OCI-LY3 (cell line): ENCODE measurements around the gene DNAJC28.
"Not testable (repeated sequence)": the region's sequence is repeated elsewhere in the genome, so short reads cannot be mapped to it uniquely, and the experiment has no call there.

ENCODE experiments used
- H2AFZ ChIP-seq: fragments of 200-600, 300-600 bp; shearing (Covaris generic); 2 replicates; pipeline ENCODE4 v1.6.0; 2014; ENCODE audit warnings: antibody characterized with exemption, low read depth, low read length
- H3K27ac ChIP-seq: fragments of 200-600, 300-600 bp; sonication (generic); 2 replicates; pipeline ENCODE4 v1.5.1; 2014; ENCODE audit warnings: mild to moderate bottlenecking, low read length, moderate library complexity, mixed read lengths
- H3K27me3 ChIP-seq: fragments of 200-600, 300-600 bp; sonication (generic); 2 replicates; pipeline ENCODE4 v1.6.1; 2014; ENCODE audit warnings: low read depth, low read length, mixed read lengths
- H3K36me3 ChIP-seq: fragments of 200-600, 300-600 bp; sonication (generic); replicated peaks from 2 replicates; pipeline ENCODE3; 2014; ENCODE audit warnings: low read depth, low read length, mixed read lengths
- H3K4me1 ChIP-seq: fragments of 300-600, 200-600 bp; sonication (generic); 2 replicates; pipeline ENCODE4 v1.6.1; 2014; ENCODE audit warnings: low read length, mixed read lengths
- H3K4me2 ChIP-seq: fragments of 200-600, 300-600 bp; sonication (generic); 2 replicates; pipeline ENCODE4 v1.6.1; 2014; ENCODE audit warnings: low read length, mixed read lengths
- H3K4me3 ChIP-seq: fragments of 300-600, 200-600 bp; sonication (generic); 2 replicates; pipeline ENCODE4 v1.5.1; 2014; ENCODE audit warnings: antibody characterized with exemption, mild to moderate bottlenecking, low read length, moderate library complexity
- H3K79me2 ChIP-seq: fragments of 300-600, 200-600 bp; shearing (Covaris generic); 2 replicates; pipeline ENCODE4 v1.6.1; 2014; ENCODE audit warnings: mild to moderate bottlenecking, low read length, mixed read lengths
- H3K9ac ChIP-seq: fragments of 300-600, 200-600 bp; shearing (Covaris generic); 2 replicates; pipeline ENCODE4 v1.6.0; 2014; ENCODE audit warnings: mild to moderate bottlenecking, low read length, moderate library complexity
- H3K9me3 ChIP-seq: fragments of 200-600, 300-600 bp; shearing (Covaris generic); 2 replicates; pipeline ENCODE4 v1.6.1; 2014; ENCODE audit warnings: low read length, mixed read lengths; ENCODE audit not compliant: insufficient read depth
- H4K20me1 ChIP-seq: fragments of 200-600, 300-600 bp; sonication (generic); 2 replicates; pipeline ENCODE4 v1.6.1; 2016; ENCODE audit warnings: low read length, mixed read lengths; ENCODE audit not compliant: insufficient read depth
- EZH2phosphoT487 ChIP-seq: fragments of 200-600 bp; shearing (Covaris generic); IDR thresholded peaks from 2 replicates; pipeline ENCODE4 v1.6.1; 2018; ENCODE audit warnings: antibody characterized with exemption, mixed run types, low read depth
- TF ChIP-seq, protein P1 (sequence below): fragments of 200-600, 300-600 bp; sonication (generic); IDR thresholded peaks from 2 replicates; pipeline ENCODE4 v1.5.1; 2014; ENCODE audit warnings: antibody characterized with exemption, low read length, low read depth

The DNAJC28 gene

DNA sequence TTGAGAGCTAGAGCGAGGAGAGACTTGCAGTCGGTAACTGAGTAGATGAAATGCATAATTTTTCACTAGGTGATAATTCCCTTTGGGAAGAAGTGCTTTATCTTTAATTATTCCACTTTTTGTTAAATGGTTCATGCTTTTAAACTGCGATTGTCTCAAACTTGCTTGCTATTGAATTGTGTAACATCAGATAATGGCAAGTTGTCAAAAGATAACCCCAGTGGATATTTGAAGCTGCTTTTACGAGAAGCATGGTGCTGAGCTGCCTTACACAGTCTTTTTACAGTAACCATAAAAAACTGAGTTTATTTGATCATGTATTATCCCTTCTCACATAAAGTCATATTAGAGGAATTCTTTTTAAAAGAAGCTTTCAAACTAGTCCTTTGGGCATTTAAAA is 41.9 kb downstream of the DNAJC28 start:
- no peak overlapping the region for H2AFZ ChIP-seq
- no peaks in the 10 kb centered on the region; the same call in 1 of the 2 replicates for H3K4me1 ChIP-seq
- H3K79me2 ChIP-seq = no peaks in the 10 kb centered on the region
- no peak overlapping the region for H3K4me2 ChIP-seq
- H3K9me3 ChIP-seq = no peaks in the 10 kb centered on the region
- no peak overlapping the region for H3K27ac ChIP-seq
- no peaks in the 10 kb centered on the region for H3K36me3 ChIP-seq
- H4K20me1 ChIP-seq = no peaks in the 10 kb centered on the region
- no peak for TF ChIP-seq EZH2phosphoT487
- TF ChIP-seq, protein P1, sequence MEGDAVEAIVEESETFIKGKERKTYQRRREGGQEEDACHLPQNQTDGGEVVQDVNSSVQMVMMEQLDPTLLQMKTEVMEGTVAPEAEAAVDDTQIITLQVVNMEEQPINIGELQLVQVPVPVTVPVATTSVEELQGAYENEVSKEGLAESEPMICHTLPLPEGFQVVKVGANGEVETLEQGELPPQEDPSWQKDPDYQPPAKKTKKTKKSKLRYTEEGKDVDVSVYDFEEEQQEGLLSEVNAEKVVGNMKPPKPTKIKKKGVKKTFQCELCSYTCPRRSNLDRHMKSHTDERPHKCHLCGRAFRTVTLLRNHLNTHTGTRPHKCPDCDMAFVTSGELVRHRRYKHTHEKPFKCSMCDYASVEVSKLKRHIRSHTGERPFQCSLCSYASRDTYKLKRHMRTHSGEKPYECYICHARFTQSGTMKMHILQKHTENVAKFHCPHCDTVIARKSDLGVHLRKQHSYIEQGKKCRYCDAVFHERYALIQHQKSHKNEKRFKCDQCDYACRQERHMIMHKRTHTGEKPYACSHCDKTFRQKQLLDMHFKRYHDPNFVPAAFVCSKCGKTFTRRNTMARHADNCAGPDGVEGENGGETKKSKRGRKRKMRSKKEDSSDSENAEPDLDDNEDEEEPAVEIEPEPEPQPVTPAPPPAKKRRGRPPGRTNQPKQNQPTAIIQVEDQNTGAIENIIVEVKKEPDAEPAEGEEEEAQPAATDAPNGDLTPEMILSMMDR = no peak
- H3K4me3 ChIP-seq = no peak overlapping the region
- H3K27me3 ChIP-seq = no peaks in the 10 kb centered on the region
- H3K9ac ChIP-seq = no peak overlapping the region

DNA sequence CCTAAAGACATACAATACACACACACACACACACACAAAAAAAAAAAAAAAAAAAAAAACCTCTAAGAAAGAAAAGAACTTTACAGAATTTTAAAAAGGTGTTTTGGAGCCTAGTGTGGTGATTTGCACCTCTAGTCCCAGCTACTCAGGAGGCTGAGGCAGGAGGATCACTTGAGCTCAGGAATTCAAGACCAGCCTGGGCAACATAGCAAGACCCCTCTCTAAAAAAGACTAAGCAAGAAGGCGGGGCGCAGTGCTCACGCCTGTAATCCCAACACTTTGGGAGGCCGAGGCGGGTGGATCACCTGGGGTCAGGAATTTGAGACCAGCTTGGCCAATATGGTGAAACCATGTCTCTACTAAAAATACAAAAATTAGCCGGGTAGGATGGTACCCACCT is 44.9 kb downstream of the DNAJC28 start:
- H3K27ac ChIP-seq, H3K27me3 ChIP-seq, H3K4me1 ChIP-seq, H2AFZ ChIP-seq, H3K9ac ChIP-seq, H4K20me1 ChIP-seq, H3K4me3 ChIP-seq, H3K79me2 ChIP-seq, H3K36me3 ChIP-seq, H3K9me3 ChIP-seq, H3K4me2 ChIP-seq: not testable (repeated sequence)

DNA sequence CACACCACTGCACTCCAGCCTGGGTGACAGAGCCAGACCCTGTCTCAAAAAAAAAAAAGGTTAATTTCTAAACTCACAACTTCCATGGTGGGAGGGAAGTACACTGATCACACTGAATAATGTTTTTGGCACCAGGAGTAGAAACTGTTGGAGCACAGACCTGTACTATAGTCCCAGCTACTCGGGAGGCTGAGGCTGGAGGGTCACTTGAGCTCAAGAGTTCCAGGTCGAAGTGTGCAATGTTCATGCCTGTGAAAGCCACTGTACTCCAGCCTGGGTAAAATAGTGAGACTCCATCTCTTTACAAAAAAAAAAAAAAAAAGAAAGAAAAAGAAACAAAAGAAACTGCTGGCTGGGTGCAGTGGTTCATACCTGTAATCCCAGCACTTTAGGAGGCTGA is 47.0 kb downstream of the DNAJC28 start:
- H3K36me3 ChIP-seq = no peaks in the 10 kb centered on the region
- no peak overlapping the region for H3K27ac ChIP-seq

DNA sequence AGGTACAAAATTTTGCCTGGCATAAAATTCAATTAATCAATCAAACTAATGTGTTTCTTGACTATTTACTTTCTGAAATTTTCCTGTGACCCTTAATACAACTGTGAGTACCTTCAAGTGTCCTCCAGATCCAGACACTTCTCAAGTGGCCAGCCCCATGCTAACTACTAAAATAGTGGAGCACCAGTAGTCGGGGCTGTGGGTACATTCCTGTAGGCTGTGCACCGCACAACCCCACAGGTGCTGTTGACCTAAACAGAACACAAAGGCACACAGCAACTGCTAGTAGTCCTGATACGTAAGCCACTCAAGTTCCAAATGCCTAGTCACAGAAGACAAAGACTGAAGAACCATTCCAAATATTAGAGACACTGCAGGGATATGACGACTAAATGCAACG is 48.3 kb downstream of the DNAJC28 start:
- TF ChIP-seq, protein P1 = no peak
- no peak for TF ChIP-seq EZH2phosphoT487
- peaks cover 14% of the 10 kb centered on the region for H3K4me1 ChIP-seq
- no peak overlapping the region for H3K4me2 ChIP-seq
- no peaks in the 10 kb centered on the region for H3K9me3 ChIP-seq
- no peak overlapping the region for H3K27ac ChIP-seq
- H3K9ac ChIP-seq = no peak overlapping the region
- H3K79me2 ChIP-seq = no peaks in the 10 kb centered on the region
- H2AFZ ChIP-seq = no peak overlapping the region
- H4K20me1 ChIP-seq = no peaks in the 10 kb centered on the region
- no peaks in the 10 kb centered on the region for H3K36me3 ChIP-seq
- H3K4me3 ChIP-seq = no peak overlapping the region
- no peaks in the 10 kb centered on the region for H3K27me3 ChIP-seq

More for the DNA sequence above, 47.0 kb downstream of the DNAJC28 start:
- Histone ChIP-seq H3K9ac (no peak overlapping the region), H4K20me1 (no peaks in the 10 kb centered on the region), H3K4me2 (no peak overlapping the region), H2AFZ (no peak overlapping the region), H3K4me3 (no peak overlapping the region), H3K27me3 (no peaks in the 10 kb centered on the region), H3K79me2 (no peaks in the 10 kb centered on the region), H3K9me3 (no peaks in the 10 kb centered on the region), H3K4me1 (peaks cover 14% of the 10 kb centered on the region)
- TF ChIP-seq, protein P1 = no peak
- TF ChIP-seq EZH2phosphoT487 = no peak
